HS-5 (cell line): Measurements from ENCODE around the gene RHO.
"Not testable (repeated sequence)": the region's sequence is repeated elsewhere in the genome, so short reads cannot be mapped to it uniquely, and the experiment has no call there.

Source experiments
- DNase-seq: peaks from one replicate; pipeline ENCODE4 v3.0.0-alpha.2; 2012; ENCODE audit warnings: low read depth

The RHO gene

DNA sequence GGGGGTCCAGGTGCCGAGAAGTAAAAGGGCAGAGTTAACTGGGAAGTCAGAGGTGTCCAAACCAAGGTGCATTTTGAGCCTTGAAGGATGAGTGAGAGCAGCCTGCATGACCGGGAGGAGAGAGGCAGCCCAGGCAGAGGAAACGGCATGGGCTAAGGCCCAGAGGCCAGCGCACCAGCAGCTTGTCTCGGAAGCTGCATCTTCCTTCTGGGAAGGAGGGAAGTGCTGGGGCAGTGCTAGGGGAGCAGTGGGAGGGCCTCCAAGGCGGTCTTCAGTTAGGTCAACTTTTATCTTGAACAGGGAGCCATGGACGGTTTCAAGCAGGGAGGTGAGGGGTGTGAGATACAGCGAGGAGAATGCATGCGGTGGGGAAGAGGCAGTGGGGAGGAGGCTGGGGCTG lies 15.6 kb downstream of the RHO start:
- DNase-seq: no peak

DNA sequence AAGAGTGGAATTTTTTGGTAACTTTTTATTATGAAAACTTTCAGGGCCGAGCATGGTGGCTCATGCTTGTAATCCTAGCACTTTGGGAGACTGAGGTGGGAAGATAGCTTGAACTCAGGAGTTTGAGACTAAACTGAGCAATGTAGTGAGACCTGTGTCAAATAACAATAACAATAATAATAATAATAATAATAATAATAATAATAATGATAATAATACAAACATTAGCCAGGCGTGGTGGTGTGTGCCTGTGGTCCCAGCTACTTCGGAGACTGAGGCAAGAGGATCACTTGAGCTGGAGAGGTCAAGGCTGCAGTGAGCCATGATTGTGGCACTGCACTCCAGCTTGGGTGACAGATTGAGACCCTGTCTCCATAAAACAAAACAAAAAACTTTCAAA lies 17.5 kb downstream of the RHO start:
- DNase-seq: not testable (repeated sequence)

DNA sequence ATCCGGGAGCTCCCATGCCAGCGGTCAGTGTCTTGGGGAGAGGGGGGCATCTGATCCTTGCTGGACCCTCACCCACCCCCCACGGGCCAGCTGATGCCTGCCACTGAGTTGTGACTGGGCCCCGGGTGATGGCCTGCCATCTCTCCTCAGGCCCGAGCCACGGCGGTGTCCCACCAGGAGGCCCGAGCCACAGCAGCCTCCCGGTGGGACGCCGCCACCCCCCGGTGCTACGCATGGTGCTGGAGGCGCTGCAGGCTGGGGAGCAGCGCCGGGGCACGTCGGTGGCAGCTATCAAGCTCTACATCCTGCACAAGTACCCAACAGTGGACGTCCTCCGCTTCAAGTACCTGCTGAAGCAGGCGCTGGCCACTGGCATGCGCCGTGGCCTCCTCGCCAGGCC lies 18.8 kb downstream of the RHO start:
- DNase-seq: no peak

DNA sequence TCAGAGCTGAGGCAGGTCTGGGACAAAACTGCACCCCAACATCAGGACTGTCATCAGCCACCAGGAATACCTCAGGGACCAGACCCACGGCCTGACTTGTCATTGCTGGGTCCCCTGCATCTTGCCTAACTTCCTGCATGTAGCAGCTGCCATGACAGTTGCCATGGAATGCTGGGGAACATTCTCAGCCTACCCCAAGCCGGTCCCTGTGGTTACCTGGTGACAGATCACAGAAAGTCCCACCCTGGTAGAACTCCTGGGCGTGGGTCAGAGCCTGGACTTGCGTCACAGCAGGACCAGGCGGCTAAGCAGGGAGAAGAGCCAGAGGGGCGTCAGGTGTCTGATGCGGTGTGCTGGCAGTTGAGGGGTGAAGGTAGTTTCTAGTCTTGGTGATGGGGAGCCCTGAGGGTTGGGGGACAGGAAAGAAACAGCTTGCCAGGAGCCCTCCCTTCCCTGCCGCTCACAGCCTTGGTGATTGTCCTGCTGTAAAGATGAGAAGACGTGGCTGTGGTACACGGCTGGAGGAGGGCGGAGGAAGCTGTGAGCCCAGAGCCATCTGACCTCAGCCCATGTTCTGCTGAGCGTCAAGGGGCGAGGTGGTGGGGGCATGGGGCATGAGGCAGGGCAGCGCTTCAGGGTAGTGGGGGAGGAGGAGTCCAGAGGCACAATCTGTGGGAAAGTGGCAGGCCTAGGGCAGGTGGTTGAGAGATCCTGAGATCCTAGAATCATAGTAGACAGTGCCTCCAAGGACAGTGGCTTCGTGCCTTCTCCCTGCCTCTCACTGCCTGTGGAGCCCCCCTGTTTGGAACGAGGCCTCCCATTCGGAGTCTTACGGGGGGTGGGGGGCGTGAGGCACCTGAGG lies 19.9 kb downstream of the RHO start:
- DNase-seq: no peak

DNA sequence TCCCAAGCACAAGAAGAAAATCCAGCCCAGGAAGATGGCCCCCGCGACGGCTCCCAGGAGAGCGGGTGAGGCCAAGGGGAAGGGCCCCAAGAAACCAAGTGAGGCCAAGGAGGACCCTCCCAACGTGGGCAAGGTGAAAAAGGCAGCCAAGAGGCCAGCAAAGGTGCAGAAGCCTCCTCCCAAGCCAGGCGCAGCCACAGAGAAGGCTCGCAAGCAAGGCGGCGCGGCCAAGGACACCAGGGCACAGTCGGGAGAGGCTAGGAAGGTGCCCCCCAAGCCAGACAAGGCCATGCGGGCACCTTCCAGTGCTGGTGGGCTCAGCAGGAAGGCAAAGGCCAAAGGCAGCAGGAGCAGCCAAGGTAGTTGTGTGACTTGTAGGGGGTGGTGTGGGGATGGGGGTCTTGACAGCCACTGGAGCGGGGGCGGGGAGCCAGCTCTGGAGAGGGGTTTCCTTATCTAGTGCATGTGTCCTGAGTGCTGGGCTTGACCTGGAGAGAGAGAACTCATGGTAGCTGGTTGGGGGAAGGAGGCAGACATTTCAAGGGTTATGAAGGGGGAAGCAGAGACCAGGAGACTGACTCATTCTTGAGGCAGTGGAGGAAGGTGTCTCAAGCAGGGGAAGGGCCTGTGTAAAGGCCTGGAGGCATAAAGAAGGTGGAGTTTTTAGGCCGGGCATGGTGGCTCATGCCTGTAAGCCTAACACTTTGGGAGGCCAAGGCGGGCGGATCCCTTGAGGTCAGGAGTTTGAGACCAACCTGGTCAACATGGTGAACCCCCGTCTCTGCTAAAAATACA lies 20.8 kb downstream of the RHO start:
- DNase-seq: no peak

DNA sequence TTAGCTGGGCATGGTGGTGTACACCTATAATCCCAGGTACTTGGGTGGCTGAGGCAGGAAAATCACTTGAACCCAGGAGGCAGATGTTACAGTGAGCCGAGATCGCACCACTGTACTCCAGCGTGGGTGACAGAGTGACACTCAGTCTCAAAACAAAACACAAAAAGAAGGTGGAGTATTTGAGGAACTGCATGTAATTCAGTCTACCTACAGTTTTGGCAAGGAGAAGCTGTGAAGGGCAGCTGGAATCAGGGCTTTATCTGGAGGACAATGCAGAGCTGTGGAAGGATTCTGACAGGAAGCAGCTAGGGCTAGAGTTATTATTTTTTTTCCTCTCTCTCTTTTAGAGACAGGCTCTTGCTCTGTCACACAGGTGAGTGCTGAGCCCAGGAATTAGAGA lies 21.4 kb downstream of the RHO start:
- no peak for DNase-seq

DNA sequence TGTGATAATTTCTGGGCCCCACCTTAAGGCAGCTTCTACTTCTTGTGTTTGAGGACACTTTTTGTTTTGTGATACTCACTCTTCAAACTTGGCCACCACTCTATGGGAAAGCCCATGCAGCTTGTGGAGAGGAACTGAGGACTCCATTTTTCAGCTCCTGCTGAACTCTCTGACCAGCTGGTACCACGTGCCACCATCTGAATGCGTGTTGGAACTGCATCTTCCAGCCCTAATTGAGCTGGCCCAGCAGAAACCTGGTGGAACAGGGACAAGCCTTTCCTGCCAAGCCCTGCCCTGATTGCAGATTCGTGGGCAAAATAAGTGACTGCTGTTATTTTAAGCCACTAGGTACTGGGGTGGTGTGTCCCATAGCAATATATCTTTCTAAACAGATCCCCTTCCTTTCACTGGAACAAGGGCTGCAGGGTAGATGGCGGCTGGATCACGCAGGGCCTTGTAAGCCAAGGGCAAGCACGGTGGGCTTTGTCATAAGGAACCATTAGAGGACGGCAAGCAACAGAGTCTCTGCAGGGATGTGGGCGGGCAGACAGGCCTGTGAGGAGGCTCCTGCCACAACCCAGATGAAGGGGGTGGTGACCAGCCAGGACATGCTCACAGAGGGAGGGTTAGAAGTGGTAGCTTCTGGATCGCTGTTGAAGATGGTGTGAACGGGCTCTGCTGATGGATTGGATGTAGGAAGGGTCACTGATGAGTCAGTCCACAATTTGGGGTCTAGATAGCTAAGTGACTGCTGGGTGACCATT lies 24.0 kb downstream of the RHO start:
- no peak for DNase-seq

DNA sequence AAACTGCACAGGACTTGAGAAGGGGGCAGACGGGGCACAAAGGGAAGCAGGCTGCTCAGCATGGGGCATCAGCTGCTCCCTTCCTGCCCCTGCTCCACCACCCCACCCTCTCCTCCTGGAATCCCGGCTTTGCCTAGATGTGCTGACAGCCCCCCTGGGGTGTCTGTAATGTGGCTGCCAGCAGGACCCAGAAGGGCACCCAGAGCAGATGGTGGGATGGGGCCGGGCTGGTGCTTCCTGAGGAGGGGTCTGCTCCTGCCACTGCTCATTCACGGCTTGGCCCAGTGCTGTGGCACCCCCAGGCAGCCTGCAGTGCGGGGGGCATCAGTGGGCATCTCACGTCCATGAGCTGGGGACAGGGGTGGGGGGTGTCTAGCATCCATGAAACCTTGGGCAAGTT lies 24.7 kb downstream of the RHO start:
- DNase-seq: no peak

DNA sequence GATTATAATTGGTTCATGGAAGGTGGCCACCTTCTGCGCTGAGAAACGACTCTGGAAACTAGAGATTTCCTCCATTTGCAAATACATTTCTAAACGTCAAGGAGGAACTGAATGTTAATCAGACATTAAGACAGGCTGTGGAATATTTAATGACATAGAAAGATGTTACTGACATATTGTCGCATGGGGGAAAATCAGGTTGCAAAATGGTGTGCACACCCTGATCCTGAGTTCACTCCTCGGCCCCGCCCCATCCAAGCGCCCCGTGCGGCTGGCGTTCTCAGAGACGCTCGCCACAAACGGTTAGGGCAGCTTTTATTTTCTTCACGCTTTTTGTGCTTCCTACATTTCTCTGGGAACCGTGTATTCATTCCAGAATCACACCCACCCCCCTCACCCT lies 25.3 kb downstream of the RHO start:
- no peak for DNase-seq

DNA sequence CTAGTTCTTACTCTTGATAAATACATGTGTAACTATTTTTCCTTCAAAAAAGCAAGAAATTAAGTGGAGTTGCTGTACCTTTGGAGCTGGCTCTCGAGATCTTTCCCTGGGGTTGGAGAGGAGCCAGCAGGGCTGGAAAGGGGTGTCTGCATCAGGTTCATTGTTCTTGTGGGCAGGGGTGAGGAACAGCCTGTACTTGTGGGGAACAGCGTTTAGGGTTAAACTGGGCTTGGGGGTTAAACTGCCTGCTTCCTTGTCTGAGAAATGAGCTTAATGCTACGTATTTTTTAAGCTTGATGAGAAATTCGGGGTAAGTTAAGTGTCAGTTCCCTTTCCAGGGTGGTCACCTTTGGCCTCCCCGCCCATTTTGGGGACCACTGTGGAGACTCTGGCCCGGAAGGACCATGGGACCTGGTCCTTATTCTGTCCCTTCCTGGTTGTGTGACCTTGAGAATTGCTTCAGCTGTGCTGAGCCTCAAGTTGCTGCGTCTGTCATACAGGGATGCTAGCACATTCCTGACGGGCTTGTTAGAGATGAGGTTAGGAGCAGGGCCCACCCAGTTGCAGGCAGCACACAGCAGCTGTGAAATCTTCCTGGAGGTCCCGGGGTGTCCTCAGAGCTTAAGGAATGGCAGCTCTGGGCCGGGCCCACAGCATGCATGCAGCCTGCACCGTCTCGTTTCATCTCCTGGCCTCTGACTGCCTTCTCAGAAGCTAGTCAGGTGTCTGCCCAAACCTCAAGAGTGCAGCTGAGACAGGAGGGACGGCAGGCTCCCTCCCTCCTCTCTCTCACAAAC lies 26.1 kb downstream of the RHO start:
- no peak for DNase-seq

DNA sequence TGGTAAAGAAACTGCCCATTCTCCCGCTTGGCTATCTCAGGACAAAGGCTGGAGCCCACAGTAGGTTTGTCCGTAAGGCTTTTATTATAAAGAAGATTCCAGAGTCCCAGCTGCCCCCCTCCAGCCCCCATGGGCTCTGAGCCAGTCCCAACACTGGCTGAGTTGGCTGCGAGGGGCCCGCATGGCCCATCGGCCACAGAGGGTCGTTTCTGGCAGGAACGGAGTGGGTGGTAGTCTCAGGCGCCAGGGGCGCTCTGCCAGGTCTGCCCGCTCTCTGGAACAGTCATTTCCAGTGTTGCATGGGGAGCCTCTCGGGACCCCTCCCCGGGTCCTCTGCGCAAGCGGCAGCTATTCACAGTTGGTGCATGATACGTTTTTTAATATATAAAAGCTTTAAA lies 26.7 kb downstream of the RHO start:
- no peak for DNase-seq

DNA sequence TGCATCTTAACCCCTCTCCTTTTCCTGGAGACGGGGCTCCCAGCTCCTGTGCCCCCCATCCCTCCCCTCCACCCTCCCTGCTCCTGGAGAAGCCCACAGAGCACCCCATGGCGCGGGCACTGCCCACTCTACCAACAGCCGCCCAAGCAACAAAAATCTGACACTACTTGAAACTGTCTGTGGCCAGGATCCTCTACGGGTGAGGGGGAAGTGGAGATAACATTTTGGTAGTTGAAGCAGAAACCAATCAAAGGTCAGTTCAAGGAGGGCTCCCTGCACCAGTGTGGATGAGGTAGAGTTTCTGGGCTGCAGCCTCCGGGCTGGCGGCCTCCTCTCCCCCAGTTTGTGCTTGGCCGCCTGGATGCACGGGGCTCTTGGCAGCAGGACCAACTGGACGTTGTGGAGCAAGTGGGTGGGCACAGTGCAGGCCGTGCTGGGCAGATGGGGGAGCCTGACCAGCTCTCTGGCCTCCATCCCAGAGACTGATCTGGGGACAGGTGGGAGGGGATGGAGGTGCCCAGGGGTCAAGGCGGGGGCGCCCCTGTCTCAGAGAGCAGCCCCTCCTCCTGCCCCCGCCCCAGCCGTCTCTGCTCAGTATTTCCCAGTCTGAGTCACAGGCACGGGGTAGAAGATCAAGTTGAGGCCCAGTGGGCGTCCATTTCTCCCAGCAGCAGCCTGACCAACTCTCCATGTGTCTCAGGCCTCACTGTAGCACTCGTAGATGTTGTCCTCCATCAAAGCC lies 27.3 kb downstream of the RHO start:
- no peak for DNase-seq

DNA sequence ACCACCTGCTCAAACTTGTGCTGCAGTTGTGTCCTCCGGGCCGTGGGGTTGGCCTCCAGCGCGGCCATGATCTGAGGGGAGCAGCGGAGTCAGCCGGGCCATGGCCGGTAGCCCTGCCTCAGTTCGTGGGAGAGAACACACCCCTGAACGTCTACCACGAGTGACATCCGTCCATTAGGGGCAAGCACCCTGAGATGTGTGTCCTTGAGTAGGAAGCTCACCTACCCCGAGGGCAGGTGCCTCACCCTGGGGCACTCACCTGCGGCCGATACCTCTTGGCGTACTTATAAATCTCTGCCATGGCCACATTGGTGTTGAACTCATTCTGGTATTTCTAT lies 27.9 kb downstream of the RHO start:
- no peak for DNase-seq

DNA sequence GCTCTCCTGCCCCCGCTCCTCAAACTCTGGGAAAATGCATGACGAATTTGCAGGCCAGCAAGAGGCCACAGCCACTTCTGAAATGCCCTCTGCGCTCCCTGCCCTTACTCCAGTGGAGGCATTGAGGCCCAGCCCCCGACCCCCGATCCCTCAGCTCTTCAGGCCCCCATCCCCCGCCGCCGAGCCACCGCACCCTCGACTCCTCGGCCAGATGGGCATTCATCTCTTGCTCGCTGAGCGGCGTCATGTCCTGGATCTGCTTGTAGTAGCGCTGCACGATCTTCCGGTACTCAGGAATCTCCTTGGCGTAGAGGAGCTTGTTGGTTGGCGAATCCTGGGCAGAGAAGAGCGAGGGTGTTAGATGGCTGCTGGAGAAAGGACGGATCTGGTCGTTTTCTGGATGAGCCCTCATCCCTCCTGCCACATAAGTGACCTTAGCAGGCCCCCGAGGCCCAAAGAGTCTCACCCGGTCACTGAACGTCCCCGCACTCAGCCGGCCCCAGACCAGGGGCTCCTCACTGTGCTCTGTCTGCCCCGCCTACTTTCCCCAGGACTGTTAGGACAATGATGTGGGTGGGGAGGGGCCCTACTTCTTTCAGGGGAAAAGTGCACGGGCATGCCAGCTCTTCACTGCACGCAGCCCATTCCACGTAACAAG lies 28.6 kb downstream of the RHO start:
- DNase-seq: no peak

DNA sequence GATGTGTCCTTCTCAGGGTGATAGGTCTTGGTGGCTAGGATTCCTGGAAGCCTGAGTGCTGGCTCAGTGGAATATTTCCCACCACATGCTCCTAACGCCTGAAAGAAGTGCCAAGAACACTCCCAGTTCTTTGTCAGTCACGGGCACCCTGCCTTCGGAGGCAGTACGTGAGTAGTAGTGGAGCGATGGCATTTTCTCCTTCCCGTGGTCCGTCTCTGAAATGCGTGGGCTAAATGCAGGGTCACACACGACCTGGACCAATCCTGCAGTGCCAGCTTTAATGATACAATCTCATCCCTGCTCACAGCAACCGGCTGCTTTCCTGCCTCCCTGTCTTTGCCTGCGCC lies 29.1 kb downstream of the RHO start:
- no peak for DNase-seq

DNA sequence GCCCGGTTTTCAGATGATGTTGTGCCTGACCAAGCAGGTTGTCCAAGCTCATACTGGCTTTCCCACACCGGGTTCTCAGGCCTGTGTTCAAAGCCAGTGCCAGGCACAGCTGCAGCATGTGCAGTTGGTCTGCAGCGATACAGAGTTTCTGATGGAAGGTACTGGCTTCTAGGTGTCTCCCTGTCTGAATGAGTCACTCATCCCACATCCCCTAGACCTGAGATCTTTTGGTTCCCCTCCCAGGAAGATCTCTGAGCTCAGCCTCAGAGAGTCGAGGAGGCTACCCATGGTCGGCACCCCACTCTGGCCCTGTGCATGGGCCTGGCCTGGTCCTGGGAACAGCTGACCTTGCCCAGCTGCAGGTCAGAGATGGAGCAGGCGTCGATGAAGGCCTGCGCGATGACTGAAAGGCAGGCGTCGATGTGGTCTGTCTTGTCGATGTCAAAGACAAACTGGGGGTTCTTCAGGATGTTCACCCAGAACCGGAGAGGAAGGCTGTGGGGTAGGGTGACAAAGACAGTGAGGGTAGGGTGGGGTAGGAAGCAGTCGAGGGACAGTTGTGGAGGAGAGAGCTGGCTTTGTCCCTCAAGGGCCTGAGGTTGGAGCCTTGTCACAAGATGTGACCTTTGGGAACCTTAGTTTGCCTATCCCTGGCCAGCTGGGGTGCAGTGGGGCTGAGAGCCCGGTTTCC lies 29.8 kb downstream of the RHO start:
- no peak for DNase-seq

DNA sequence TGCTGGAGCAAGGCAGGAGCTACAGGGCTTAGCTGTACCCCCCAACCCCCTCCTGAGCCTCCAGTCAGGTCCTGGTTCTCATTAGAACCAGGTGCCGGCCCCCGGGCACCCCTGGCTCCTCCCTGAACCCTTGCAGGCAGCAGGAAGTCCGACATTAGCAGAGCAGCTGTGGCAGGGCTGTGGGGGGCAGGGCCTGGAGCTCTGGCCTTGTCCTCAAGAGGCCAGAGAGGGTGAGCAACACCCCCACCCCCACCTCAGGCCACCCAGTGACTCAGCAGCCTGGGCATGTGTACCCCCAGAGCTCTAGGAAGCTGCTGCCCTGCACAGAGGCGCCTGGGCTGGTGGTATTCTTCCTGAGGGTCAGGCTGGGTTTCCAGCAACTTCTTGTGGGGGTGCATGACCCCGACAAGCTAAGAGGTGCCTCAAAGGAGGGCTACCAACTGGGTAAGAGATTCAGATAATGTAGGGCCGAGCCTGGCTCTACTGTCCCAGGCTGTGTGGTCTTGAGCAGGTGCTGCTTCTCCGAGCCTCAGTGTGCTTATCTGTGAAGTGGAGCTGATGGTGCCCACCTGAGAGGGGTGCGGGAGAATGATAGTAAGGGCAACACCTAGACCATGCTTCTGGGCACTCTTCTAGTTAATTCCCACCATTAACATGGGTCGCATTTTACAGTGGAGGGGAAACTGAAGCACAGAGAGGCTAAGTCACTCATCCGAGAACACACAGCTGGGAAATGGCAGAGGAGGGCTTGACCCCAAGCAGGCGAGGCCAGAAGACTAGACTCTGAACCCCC lies 30.5 kb downstream of the RHO start:
- DNase-seq: peak; percentile 37

DNA sequence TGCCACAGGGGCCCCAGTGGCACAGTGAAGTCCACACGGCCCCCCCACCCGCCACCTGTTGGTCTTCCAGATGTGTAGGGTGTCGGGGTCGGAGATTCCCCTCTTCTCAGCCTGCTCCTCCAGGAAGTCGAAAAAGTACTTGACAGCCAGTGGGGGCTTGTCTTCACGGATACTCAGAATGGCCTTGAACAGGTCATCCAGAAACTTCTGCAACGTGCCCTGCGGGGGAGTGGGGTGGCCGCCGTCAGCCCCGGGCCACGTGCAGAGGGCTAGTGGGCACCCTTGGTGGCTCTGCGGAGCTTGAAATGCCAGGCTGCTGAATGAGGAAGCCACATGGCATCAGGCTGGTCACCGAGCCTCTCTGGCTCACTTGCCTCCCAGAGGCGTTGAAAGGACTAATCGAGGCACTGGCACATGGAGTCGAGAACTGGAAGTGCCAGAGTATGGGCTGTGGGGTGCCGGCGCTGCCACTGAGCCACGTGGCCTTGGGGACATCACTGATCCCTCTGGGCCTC lies 31.2 kb downstream of the RHO start:
- no peak for DNase-seq

DNA sequence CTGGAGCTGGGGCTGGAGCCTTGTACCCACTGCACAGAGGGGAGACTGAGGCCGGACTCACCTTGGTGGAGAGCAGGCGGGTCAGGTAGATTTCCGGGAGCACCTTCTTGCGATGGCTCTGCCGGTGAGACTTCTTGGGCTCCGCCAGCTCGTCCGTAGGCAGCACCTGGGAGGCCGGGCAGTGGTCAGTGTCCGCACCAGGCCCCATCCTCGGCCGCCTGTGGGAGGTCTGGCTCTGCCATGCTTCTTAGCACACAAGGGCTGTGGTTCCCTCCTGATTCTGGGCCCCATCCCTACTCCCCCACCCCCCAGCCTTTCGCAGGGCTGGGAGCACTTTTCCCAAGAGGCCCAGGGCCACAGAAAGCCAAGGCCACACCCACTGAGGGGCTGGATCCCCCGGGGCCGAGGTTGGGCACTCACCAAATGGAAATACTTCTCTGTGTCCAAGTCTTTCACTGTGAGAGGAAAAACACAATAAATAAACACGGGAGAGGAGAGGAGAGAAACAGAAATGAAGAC lies 31.9 kb downstream of the RHO start:
- DNase-seq: no peak
